ENCODE data around the gene CLEC4F.
"Not testable (repeated sequence)": the region's sequence is repeated elsewhere in the genome, so short reads cannot be mapped to it uniquely, and the experiment has no call there.

CLEC4F gene

GRCh38 chr2:70816726-70817125, 3.7 kb downstream of the CLEC4F start:
- no peaks in the 10 kb centered on the region for H3K36me3 Mint-ChIP-seq (ENCODE audit: insufficient read depth)
- H3K9me3 Mint-ChIP-seq = no peaks in the 10 kb centered on the region
- H3K4me3 Mint-ChIP-seq = no peak overlapping the region
- no peaks in the 10 kb centered on the region for H3K4me1 Mint-ChIP-seq
- ATAC-seq (replicated peaks; ENCODE audit: extremely low read depth, poor library complexity, severe bottlenecking) (no peak), DNase-seq (ENCODE audit: low spot score in 2 of 2) (no peak)
- H3K27ac Mint-ChIP-seq (ENCODE audit: low read depth) = no peak overlapping the region
- H3K27me3 Mint-ChIP-seq = no peaks in the 10 kb centered on the region

GRCh38 chr2:70808983-70809958, 11.1 kb downstream of the CLEC4F start:
- Mint-ChIP-seq H3K36me3 (ENCODE audit: insufficient read depth) (no peaks in the 10 kb centered on the region), H3K4me3 (no peak overlapping the region), H3K27ac (ENCODE audit: low read depth) (no peak overlapping the region), H3K4me1 (no peaks in the 10 kb centered on the region), H3K9me3 (no peaks in the 10 kb centered on the region), H3K27me3 (no peaks in the 10 kb centered on the region)
- no peak for ATAC-seq (replicated peaks; ENCODE audit: extremely low read depth, poor library complexity, severe bottlenecking)
- DNase-seq (ENCODE audit: low spot score in 2 of 2) = no peak

GRCh38 chr2:70807828-70808118, 12.6 kb downstream of the CLEC4F start:
- no peaks in the 10 kb centered on the region for H3K9me3 Mint-ChIP-seq

GRCh38 chr2:70807102-70807827, 13.1 kb downstream of the CLEC4F start:
- Mint-ChIP-seq H3K36me3 (ENCODE audit: insufficient read depth) (no peaks in the 10 kb centered on the region), H3K27me3 (no peaks in the 10 kb centered on the region), H3K9me3 (no peaks in the 10 kb centered on the region), H3K27ac (ENCODE audit: low read depth) (no peak overlapping the region), H3K4me3 (no peak overlapping the region), H3K4me1 (no peaks in the 10 kb centered on the region)
- DNase-seq (ENCODE audit: low spot score in 2 of 2) (no peak), ATAC-seq (replicated peaks; ENCODE audit: extremely low read depth, poor library complexity, severe bottlenecking) (no peak)

More at GRCh38 chr2:70807828-70808118, 12.6 kb downstream of the CLEC4F start:
- ATAC-seq (replicated peaks; ENCODE audit: extremely low read depth, poor library complexity, severe bottlenecking) (no peak), DNase-seq (ENCODE audit: low spot score in 2 of 2) (no peak)
- Mint-ChIP-seq H3K36me3 (ENCODE audit: insufficient read depth) (no peaks in the 10 kb centered on the region), H3K27me3 (no peaks in the 10 kb centered on the region), H3K4me1 (no peaks in the 10 kb centered on the region), H3K27ac (ENCODE audit: low read depth) (no peak overlapping the region), H3K4me3 (no peak overlapping the region)

- Mint-ChIP-seq H3K4me3 (no peak overlapping the region), H3K4me1 (no peaks in the 10 kb centered on the region), H3K27me3 (no peaks in the 10 kb centered on the region), H3K27ac (ENCODE audit: low read depth) (no peak overlapping the region), H3K36me3 (ENCODE audit: insufficient read depth) (no peaks in the 10 kb centered on the region), H3K9me3 (no peaks in the 10 kb centered on the region)
- DNase-seq (ENCODE audit: low spot score in 2 of 2) (no peak), ATAC-seq (replicated peaks; ENCODE audit: extremely low read depth, poor library complexity, severe bottlenecking) (no peak)
Measured at GRCh38 chr2:70806620-70807019, 13.8 kb downstream of the CLEC4F start.

GRCh38 chr2:70806013-70806412, 14.4 kb downstream of the CLEC4F start:
- no peak for DNase-seq (ENCODE audit: low spot score in 2 of 2)
- Mint-ChIP-seq H3K27me3 (no peaks in the 10 kb centered on the region), H3K27ac (ENCODE audit: low read depth) (no peak overlapping the region), H3K4me1 (no peaks in the 10 kb centered on the region), H3K36me3 (ENCODE audit: insufficient read depth) (no peaks in the 10 kb centered on the region), H3K9me3 (no peaks in the 10 kb centered on the region), H3K4me3 (no peak overlapping the region)
- ATAC-seq (replicated peaks; ENCODE audit: extremely low read depth, poor library complexity, severe bottlenecking) = no peak

- peaks cover 7% of the 10 kb centered on the region for H3K9me3 Mint-ChIP-seq
- no peak overlapping the region for H3K27ac Mint-ChIP-seq (ENCODE audit: low read depth)
- H3K27me3 Mint-ChIP-seq = peaks cover 8% of the 10 kb centered on the region
- no peak overlapping the region for H3K4me3 Mint-ChIP-seq
- ATAC-seq (replicated peaks; ENCODE audit: extremely low read depth, poor library complexity, severe bottlenecking) (no peak), DNase-seq (ENCODE audit: low spot score in 2 of 2) (no peak)
- H3K36me3 Mint-ChIP-seq (ENCODE audit: insufficient read depth) = no peaks in the 10 kb centered on the region
- no peaks in the 10 kb centered on the region for H3K4me1 Mint-ChIP-seq
Measured at GRCh38 chr2:70801607-70802263, 18.7 kb downstream of the CLEC4F start.

GRCh38 chr2:70799706-70800105, 20.7 kb downstream of the CLEC4F start:
- Mint-ChIP-seq H3K4me1 (no peaks in the 10 kb centered on the region), H3K27me3 (peaks cover 8% of the 10 kb centered on the region), H3K4me3 (no peak overlapping the region)

GRCh38 chr2:70797996-70798395, 22.4 kb downstream of the CLEC4F start:
- not testable (repeated sequence) for H3K36me3 Mint-ChIP-seq (ENCODE audit: insufficient read depth); DNase-seq (ENCODE audit: low spot score in 2 of 2); H3K27ac Mint-ChIP-seq (ENCODE audit: low read depth); H3K4me1 Mint-ChIP-seq; H3K4me3 Mint-ChIP-seq; H3K9me3 Mint-ChIP-seq; ATAC-seq (replicated peaks; ENCODE audit: extremely low read depth, poor library complexity, severe bottlenecking); H3K27me3 Mint-ChIP-seq

More at GRCh38 chr2:70799706-70800105, 20.7 kb downstream of the CLEC4F start:
- ATAC-seq (replicated peaks; ENCODE audit: extremely low read depth, poor library complexity, severe bottlenecking) = no peak
- DNase-seq (ENCODE audit: low spot score in 2 of 2) = no peak
- H3K36me3 Mint-ChIP-seq (ENCODE audit: insufficient read depth) = no peaks in the 10 kb centered on the region
- H3K27ac Mint-ChIP-seq (ENCODE audit: low read depth) = no peak overlapping the region
- peaks cover 7% of the 10 kb centered on the region for H3K9me3 Mint-ChIP-seq

GRCh38 chr2:70797506-70797905, 22.9 kb downstream of the CLEC4F start:
- Mint-ChIP-seq H3K9me3 (peaks cover 7% of the 10 kb centered on the region), H3K27me3 (peaks cover 8% of the 10 kb centered on the region), H3K4me1 (no peaks in the 10 kb centered on the region), H3K4me3 (no peak overlapping the region), H3K27ac (ENCODE audit: low read depth) (no peak overlapping the region), H3K36me3 (ENCODE audit: insufficient read depth) (no peaks in the 10 kb centered on the region)
- ATAC-seq (replicated peaks; ENCODE audit: extremely low read depth, poor library complexity, severe bottlenecking) (no peak), DNase-seq (ENCODE audit: low spot score in 2 of 2) (no peak)

GRCh38 chr2:70796262-70796661, 24.1 kb downstream of the CLEC4F start:
- Mint-ChIP-seq H3K4me3 (no peak overlapping the region), H3K27ac (ENCODE audit: low read depth) (no peak overlapping the region), H3K9me3 (peaks cover 7% of the 10 kb centered on the region), H3K36me3 (ENCODE audit: insufficient read depth) (no peaks in the 10 kb centered on the region), H3K4me1 (no peaks in the 10 kb centered on the region), H3K27me3 (peaks cover 18% of the 10 kb centered on the region)
- ATAC-seq (replicated peaks; ENCODE audit: extremely low read depth, poor library complexity, severe bottlenecking) (no peak), DNase-seq (ENCODE audit: low spot score in 2 of 2) (no peak)

GRCh38 chr2:70795164-70795995, 25.0 kb downstream of the CLEC4F start:
- DNase-seq (ENCODE audit: low spot score in 2 of 2) (no peak), ATAC-seq (replicated peaks; ENCODE audit: extremely low read depth, poor library complexity, severe bottlenecking) (no peak)
- H3K36me3 Mint-ChIP-seq (ENCODE audit: insufficient read depth) = no peaks in the 10 kb centered on the region
- H3K4me3 Mint-ChIP-seq = no peak overlapping the region
- H3K9me3 Mint-ChIP-seq = peaks cover 7% of the 10 kb centered on the region
- peaks cover 25% of the 10 kb centered on the region for H3K27me3 Mint-ChIP-seq
- H3K27ac Mint-ChIP-seq (ENCODE audit: low read depth) = no peak overlapping the region
- H3K4me1 Mint-ChIP-seq = no peaks in the 10 kb centered on the region
